C4-2B (cell line): ENCODE data around the gene MLYCD.

Experiments used
- CTCF ChIP-seq: fragments of 450-650 bp; conservative IDR thresholded peaks from 2 replicates; pipeline ENCODE4 v1.5.1; 2017; ENCODE audit warnings: mild to moderate bottlenecking
- ZFX ChIP-seq: fragments of 450-650 bp; IDR thresholded peaks from 2 replicates; pipeline ENCODE4 v1.6.1; 2017

- no peak for TF ChIP-seq CTCF
- no peak for TF ChIP-seq ZFX
These were observed 4.8 kb downstream of the MLYCD start for GRCh38 chr16:83903751-83904150.
